Adrenal gland (tissue), 12 donors: Measurements from ENCODE around the gene B4GALT1. TPM values are rescaled to one million over a fixed set of nuclear protein-coding genes. Genes with fewer than 3 reads are reported as not detected.

Experiments
- DNase-seq, 7 donors: peaks; one replicate each; pipeline ENCODE4 v3.0.0-alpha.2; 2019 to 2020
- H3K27ac ChIP-seq, 5 donors: fragments of 200-600 bp; sonication (generic) in 4 of 5; 1 replicate in 3 of 5; 2 replicates in 2 of 5; pipeline versions ENCODE4 v1.5.1 to v1.8.0; 2016 to 2020; ENCODE audit warnings: mild to moderate bottlenecking in 1 of 5
- H3K27me3 ChIP-seq: fragments of 200-600 bp; 2 replicates; pipeline ENCODE4 v1.8.0; 2021
- H3K36me3 ChIP-seq, 2 donors: fragments of 200-600 bp; replicated peaks in 1 of 2; 1 replicate in 1 of 2; 2 replicates in 1 of 2; pipeline versions ENCODE4 v1.5.1 to v1.8.0; 2018 to 2022
- H3K4me1 ChIP-seq, 2 donors: fragments of 200-600 bp; replicated peaks in 1 of 2; 1 replicate in 1 of 2; 2 replicates in 1 of 2; pipeline versions ENCODE4 v1.5.1 to v1.8.0; 2018 to 2021
- H3K4me3 ChIP-seq, 4 donors: fragments of 200-600 bp; sonication (generic) in 3 of 4; one replicate each; pipeline ENCODE4 v1.5.1; 2016 to 2018
- H3K9me3 ChIP-seq, 3 donors: fragments of 200-600 bp; sonication (generic) in 1 of 3; replicated peaks in 1 of 3; 1 replicate in 2 of 3; 2 replicates in 1 of 3; pipeline versions ENCODE4 v1.5.1 to v1.8.0; 2016 to 2021
- CTCF ChIP-seq, 6 experiments: fragments of 450-650 bp in 4 of 6; fragments of 200-600 bp in 2 of 6; sonication (generic) in 1 of 6; IDR thresholded peaks; 1 replicate in 5 of 6; 2 replicates in 1 of 6; pipeline versions ENCODE4 v1.5.1 to v1.8.0; 2016 to 2021; ENCODE audit warnings: antibody characterized with exemption in 6 of 6, mild to moderate bottlenecking in 2 of 6, moderate library complexity in 1 of 6
- POLR2A ChIP-seq, 2 donors: fragments of 450-650 bp; IDR thresholded peaks; one replicate each; pipeline ENCODE4 v1.6.1; 2017; ENCODE audit warnings: antibody characterized with exemption in 2 of 2, mild to moderate bottlenecking in 2 of 2, moderate library complexity in 1 of 2
- WGBS, 4 donors: extraction: QIAGEN DNeasy Blood & Tissue Kit in 2 of 4; methylation state at CpG; one replicate each; pipeline versions ENCODE4 v1.1.5 to v1.1.7; 2013 to 2017; 5-methylcytosine and 5-hydroxymethylcytosine counted together
- intact Hi-C, 2 donors: fragments of 100-400 bp; cut with DNase I; formaldehyde crosslinking; loops; one replicate each; pipeline versions ENCODE4 v1.14.1 to v1.15.0; 2022 to 2023
- polyA plus RNA-seq, 3 donors: library from polyadenylated mRNA; stranded (reverse); fragments of 200-250 nt in 2 of 3; fragments of 350-450 nt in 1 of 3; fragmentation: Illumina TruSeq in 1 of 3; extraction: RNeasy Lipid Tissue Mini Kit (QIAGEN cat#74804) in 1 of 3; gene quantifications; one replicate each; pipeline ENCODE4 v1.2.3, GENCODE V29; 2013 to 2014
- total RNA-seq, 9 donors: library from RNA; depleted of rRNA in 4 of 9; stranded (reverse); fragments of >200 nt in 4 of 9; fragments of 120-200 nt in 1 of 9; fragmentation: NEBNext Ultra II Directional in 1 of 9; extraction: Animal tissue kit (Norgen Biotek cat#: 25700) in 1 of 9; gene quantifications; one replicate each; pipeline versions ENCODE4 v1.1.0 to v1.2.4, GENCODE V29; 2013 to 2023
- donor health status: healthy with polysubstance abuse.
- donor health status: Bipolar disorder and iron deficiency.
- donor health status: DM: yes; HTN: yes; CAD: no.
- donor health status: DM: no; HTN: no; CAD: no.
- donor health status: DM: no; HTN: no; CAD: no.
- donor health status: DM: yes; HTN: yes; CAD: no.

The B4GALT1 gene
- total and polyA plus RNA-seq, 12 donors = 18.7 to 117 (median 62.7) TPM

- Histone ChIP-seq H3K4me1 (peaks cover 7 to 10% of the 10 kb centered on the region in 2 donors), H3K36me3 (peaks cover 0 to 24% of the 10 kb centered on the region in 2 donors), H3K27me3 (no peaks in the 10 kb centered on the region), H3K4me3 (no peak overlapping the region), H3K27ac (no peak overlapping the region), H3K9me3 (no peaks in the 10 kb centered on the region)
- WGBS, 4 donors = 74 to 83% (median 78%) methylated on average over 1 of the region's 1 CpG
- intact Hi-C loops = no loop called here
- DNase-seq = no peak
- TF ChIP-seq CTCF (IDR thresholded peaks at IDR 0.05) = no peak
- TF ChIP-seq POLR2A (IDR thresholded peaks at IDR 0.05) = no peak
These were observed 46.5 kb downstream of the B4GALT1 start for GRCh38 chr9:33120620-33121019.

- Histone ChIP-seq H3K4me3 (no peak overlapping the region), H3K27me3 (no peaks in the 10 kb centered on the region), H3K9me3 (no peaks in the 10 kb centered on the region), H3K36me3 (peaks cover 0 to 33% of the 10 kb centered on the region in 2 donors), H3K27ac (peak overlapping the region in 1 of 5 donors; percentile 72), H3K4me1 (peaks cover 7 to 9% of the 10 kb centered on the region in 2 donors)
- DNase-seq = no peak
- intact Hi-C loops = no loop called here
- no peak for TF ChIP-seq POLR2A (IDR thresholded peaks at IDR 0.05)
- TF ChIP-seq CTCF (IDR thresholded peaks at IDR 0.05) = no peak
- 84 to 89% (median 87%) methylated on average over 4 of the region's 4 CpGs for WGBS, 4 donors
These were observed 49.3 kb downstream of the B4GALT1 start for GRCh38 chr9:33117796-33118195.

- DNase-seq = no peak
- Histone ChIP-seq H3K36me3 (peaks cover 0 to 38% of the 10 kb centered on the region in 2 donors), H3K27ac (peak overlapping the region in 1 of 5 donors; percentile 72), H3K4me1 (peaks cover 7 to 9% of the 10 kb centered on the region in 2 donors), H3K9me3 (no peaks in the 10 kb centered on the region), H3K27me3 (no peaks in the 10 kb centered on the region), H3K4me3 (no peak overlapping the region)
- intact Hi-C loops = no loop called here
- 38 to 65% (median 55%) methylated on average over 1 of the region's 1 CpG for WGBS, 4 donors
- TF ChIP-seq CTCF (IDR thresholded peaks at IDR 0.05) (no peak), POLR2A (IDR thresholded peaks at IDR 0.05) (no peak)
These were observed 49.8 kb downstream of the B4GALT1 start for GRCh38 chr9:33117306-33117705.

- peaks cover 0 to 42% of the 10 kb centered on the region in 2 donors for H3K36me3 ChIP-seq
- TF ChIP-seq CTCF (IDR thresholded peaks at IDR 0.05) (no peak), POLR2A (IDR thresholded peaks at IDR 0.05) (no peak)
- peaks cover 7 to 9% of the 10 kb centered on the region in 2 donors for H3K4me1 ChIP-seq
- H3K9me3 ChIP-seq = no peaks in the 10 kb centered on the region
- peak overlapping the region in 1 of 5 donors; percentile 72 for H3K27ac ChIP-seq
- peak in 1 of 7 donors; percentile 43 for DNase-seq
- 57 to 75% (median 62%) methylated on average over 2 of the region's 2 CpGs for WGBS, 4 donors
- no peaks in the 10 kb centered on the region for H3K27me3 ChIP-seq
- intact Hi-C loops = no loop called here
- no peak overlapping the region for H3K4me3 ChIP-seq
These were observed 50.3 kb downstream of the B4GALT1 start for GRCh38 chr9:33116860-33117259.
